ENCODE measurements around the gene UST. TPM values are rescaled to one million over a fixed set of nuclear protein-coding genes. Genes with fewer than 3 reads are reported as not detected.
A peak's percentile ranks its signal among the peaks of the same experiment; 100 is the strongest.
"Not testable (repeated sequence)": the region's sequence is repeated elsewhere in the genome, so short reads cannot be mapped to it uniquely, and the experiment has no call there.

UST gene
- total RNA-seq, 5 donors from 2014 or later (not counting 1 experiment from before 2014, with no cell fraction given): 1.9 to 5.3 (median 3.0) TPM

- no peak overlapping the region for H3K4me3 Mint-ChIP-seq
- H3K9me3 Mint-ChIP-seq: no peaks in the 10 kb centered on the region
- H3K9me3 ChIP-seq: no peaks in the 10 kb centered on the region
- ChIA-PET POLR2A (interaction anchor here in 1 of 2 donors (0.7 kb wide), 2 partner anchors 35 to 391 kb away, joined by 3 read pairs; no protein-coding TSS in a partner anchor), CTCF (no interaction called here)
- H3K36me3 ChIP-seq (ENCODE audit: control insufficient read depth in 2 of 2, extremely low read depth in 1 of 2, insufficient read depth in 1 of 2, low read length in 1 of 2): no peaks in the 10 kb centered on the region
- no peaks in the 10 kb centered on the region for H3K36me3 Mint-ChIP-seq
- DNase-seq (no peak), ATAC-seq (replicated peaks in 1 of 4) (no peak)
- peaks cover 0 to 17% of the 10 kb centered on the region in 2 experiments for H3K27me3 ChIP-seq (replicated peaks in 1 of 2; ENCODE audit: control insufficient read depth in 2 of 2, extremely low read depth in 1 of 2, insufficient read depth in 2 of 2, low read length in 1 of 2)
- no peak overlapping the region for H3K27ac ChIP-seq (ENCODE audit: low read length)
- H3K4me1 ChIP-seq (ENCODE audit: control insufficient read depth in 1 of 2, extremely low read depth in 1 of 2, insufficient read depth in 2 of 2, low read length in 2 of 2): peaks cover 0 to 15% of the 10 kb centered on the region in 2 experiments
- WGBS (ENCODE audit: insufficient coverage): 97% methylated on average over 8 of the region's 13 CpGs
- peaks cover 14 to 22% of the 10 kb centered on the region in 2 donors for H3K27me3 Mint-ChIP-seq
- H3K4me3 ChIP-seq (ENCODE audit: control insufficient read depth in 1 of 2, extremely low read depth in 1 of 2, low read length in 1 of 2): no peak overlapping the region
- H3K27ac Mint-ChIP-seq: no peak overlapping the region
- peaks cover 19 to 36% (median 27%) of the 10 kb centered on the region in 3 donors for H3K4me1 Mint-ChIP-seq
Measured at GRCh38 chr6:148750838-148751792, 4.3 kb downstream of the UST start.

DNA sequence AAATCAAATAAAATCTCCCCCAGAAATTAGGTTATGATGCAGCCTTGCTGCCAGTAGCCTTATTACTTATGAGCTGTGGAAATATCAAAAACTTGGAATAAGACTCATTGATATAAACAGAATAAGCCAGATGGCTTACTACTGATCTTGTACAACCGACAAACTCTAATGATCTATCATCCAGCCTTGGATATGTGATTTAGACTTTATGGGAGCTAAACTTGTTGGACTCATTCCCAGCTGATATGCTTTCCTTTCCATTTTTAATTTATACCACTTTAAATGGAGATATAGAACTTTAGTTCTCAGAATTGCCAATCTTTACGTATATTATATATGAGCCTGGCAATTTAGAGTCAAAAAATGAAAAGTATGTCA, 5.0 kb downstream of the UST start:
- no peaks in the 10 kb centered on the region for H3K36me3 Mint-ChIP-seq
- CTCF ChIA-PET: no interaction called here
- no CpG with 5 or more reads among the region's 2 CpGs for WGBS (ENCODE audit: insufficient coverage)
- H3K27ac Mint-ChIP-seq: no peak overlapping the region
- Histone ChIP-seq H3K4me1 (ENCODE audit: control insufficient read depth in 1 of 2, extremely low read depth in 1 of 2, insufficient read depth in 2 of 2, low read length in 2 of 2) (peaks cover 0 to 11% of the 10 kb centered on the region in 2 experiments), H3K27me3 (replicated peaks in 1 of 2; ENCODE audit: control insufficient read depth in 2 of 2, extremely low read depth in 1 of 2, insufficient read depth in 2 of 2, low read length in 1 of 2) (peaks cover 0 to 11% of the 10 kb centered on the region in 2 experiments), H3K4me3 (ENCODE audit: control insufficient read depth in 1 of 2, extremely low read depth in 1 of 2, low read length in 1 of 2) (no peak overlapping the region), H3K36me3 (ENCODE audit: control insufficient read depth in 2 of 2, extremely low read depth in 1 of 2, insufficient read depth in 1 of 2, low read length in 1 of 2) (no peaks in the 10 kb centered on the region), H3K27ac (ENCODE audit: low read length) (no peak overlapping the region), H3K9me3 (no peaks in the 10 kb centered on the region)
- H3K27me3 Mint-ChIP-seq: peaks cover 11 to 19% of the 10 kb centered on the region in 2 donors
- POLR2A ChIA-PET: interaction anchor here in 1 of 2 donors (0.7 kb wide), 2 partner anchors 34 to 391 kb away, joined by 3 read pairs; no protein-coding TSS in a partner anchor
- no peak overlapping the region for H3K4me3 Mint-ChIP-seq
- ATAC-seq (replicated peaks in 1 of 4) (no peak), DNase-seq (no peak)
- H3K9me3 Mint-ChIP-seq: no peaks in the 10 kb centered on the region
- peaks cover 13 to 35% (median 22%) of the 10 kb centered on the region in 3 donors for H3K4me1 Mint-ChIP-seq

- H3K27me3 ChIP-seq (replicated peaks in 1 of 2; ENCODE audit: control insufficient read depth in 2 of 2, extremely low read depth in 1 of 2, insufficient read depth in 2 of 2, low read length in 1 of 2); H3K36me3 Mint-ChIP-seq; H3K27ac Mint-ChIP-seq; H3K27me3 Mint-ChIP-seq; H3K27ac ChIP-seq (ENCODE audit: low read length); ATAC-seq (replicated peaks in 1 of 4); H3K4me3 Mint-ChIP-seq; H3K9me3 Mint-ChIP-seq; H3K4me3 ChIP-seq (ENCODE audit: control insufficient read depth in 1 of 2, extremely low read depth in 1 of 2, low read length in 1 of 2); DNase-seq; H3K9me3 ChIP-seq; H3K36me3 ChIP-seq (ENCODE audit: control insufficient read depth in 2 of 2, extremely low read depth in 1 of 2, insufficient read depth in 1 of 2, low read length in 1 of 2); CTCF ChIA-PET: not testable (repeated sequence)
- H3K4me1 Mint-ChIP-seq: peaks cover 19 to 43% (median 26%) of the 10 kb centered on the region in 3 donors
- H3K4me1 ChIP-seq (ENCODE audit: control insufficient read depth in 1 of 2, extremely low read depth in 1 of 2, insufficient read depth in 2 of 2, low read length in 2 of 2): peaks cover 16 to 21% of the 10 kb centered on the region in 2 experiments
- WGBS (ENCODE audit: insufficient coverage): no CpG with 5 or more reads among the region's 1 CpG
- POLR2A ChIA-PET: interaction anchor here in 1 of 2 donors (0.5 kb wide), 1 partner anchor 584 kb away, joined by 13 read pairs; no protein-coding TSS in a partner anchor
Measured at GRCh38 chr6:148755379-148755778, 8.5 kb downstream of the UST start.

DNA sequence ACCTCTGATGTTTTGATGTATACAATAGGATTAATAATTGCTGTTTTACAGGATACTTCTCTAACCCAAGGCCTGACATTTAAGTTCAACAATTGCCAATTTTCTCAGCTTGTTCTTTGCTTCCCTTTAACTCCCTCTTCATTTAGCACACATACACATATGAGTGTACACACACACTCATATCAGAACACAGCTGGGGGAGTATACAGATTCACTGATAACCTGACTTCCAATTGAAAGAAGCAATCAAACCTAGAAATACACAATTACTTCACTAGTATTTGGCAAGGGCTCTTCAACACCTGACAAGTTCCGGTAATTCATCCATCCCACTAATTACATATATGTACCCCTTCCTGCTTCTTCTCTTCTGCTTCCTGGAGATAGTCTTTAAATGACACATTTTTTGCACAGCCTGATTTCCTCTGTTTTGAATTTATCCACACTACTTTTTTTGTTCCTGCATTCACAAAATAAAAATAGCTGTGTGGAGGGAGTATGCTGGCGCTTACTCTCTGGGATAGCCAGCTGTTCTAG, 11.2 kb downstream of the UST start:
- peak overlapping the region; percentile 49 to 79 for H3K27ac Mint-ChIP-seq
- ATAC-seq (replicated peaks in 1 of 4): no peak

GRCh38 chr6:148758492-148758891, 11.7 kb downstream of the UST start:
- H3K9me3 ChIP-seq: no peaks in the 10 kb centered on the region
- H3K4me3 Mint-ChIP-seq: peak overlapping the region; percentile 1 to 31 (median 6)
- no peaks in the 10 kb centered on the region for H3K36me3 ChIP-seq (ENCODE audit: control insufficient read depth in 2 of 2, extremely low read depth in 1 of 2, insufficient read depth in 1 of 2, low read length in 1 of 2)
- POLR2A ChIA-PET: interaction anchor here in 1 of 2 donors (0.5 kb wide), 1 partner anchor 10 kb away, joined by 3 read pairs; no protein-coding TSS in a partner anchor
- H3K27ac ChIP-seq (ENCODE audit: low read length): peak overlapping the region; percentile 27
- H3K4me1 ChIP-seq (ENCODE audit: control insufficient read depth in 1 of 2, extremely low read depth in 1 of 2, insufficient read depth in 2 of 2, low read length in 2 of 2): peaks cover 24 to 34% of the 10 kb centered on the region in 2 experiments
- DNase-seq: peak in 23 of 35 experiments; percentile 6 to 70 (median 32)
- peaks cover 0 to 3% of the 10 kb centered on the region in 2 donors for H3K27me3 Mint-ChIP-seq
- CTCF ChIA-PET: interaction anchor here in 1 of 2 donors (0.6 to 1.5 kb wide), 3 partner anchors 14 to 266 kb away, joined by 4 to 5 read pairs (median 5); no protein-coding TSS in a partner anchor
- no peak overlapping the region for H3K4me3 ChIP-seq (ENCODE audit: control insufficient read depth in 1 of 2, extremely low read depth in 1 of 2, low read length in 1 of 2)
- WGBS (ENCODE audit: insufficient coverage): 3% methylated on average over 5 of the region's 6 CpGs
- H3K9me3 Mint-ChIP-seq: no peaks in the 10 kb centered on the region
- H3K27ac Mint-ChIP-seq: peak overlapping the region; percentile 49 to 79
- ATAC-seq (replicated peaks in 1 of 4): peak in 3 of 4 experiments; percentile 24 to 33 (median 31)
- H3K4me1 Mint-ChIP-seq: peaks cover 50 to 68% (median 53%) of the 10 kb centered on the region in 3 donors
- no peaks in the 10 kb centered on the region for H3K36me3 Mint-ChIP-seq
- no peaks in the 10 kb centered on the region for H3K27me3 ChIP-seq (replicated peaks in 1 of 2; ENCODE audit: control insufficient read depth in 2 of 2, extremely low read depth in 1 of 2, insufficient read depth in 2 of 2, low read length in 1 of 2)

More for the DNA sequence above, 11.2 kb downstream of the UST start:
- no peaks in the 10 kb centered on the region for H3K36me3 ChIP-seq (ENCODE audit: control insufficient read depth in 2 of 2, extremely low read depth in 1 of 2, insufficient read depth in 1 of 2, low read length in 1 of 2)
- CTCF ChIA-PET: interaction anchor here in 1 of 2 donors (1.3 to 1.5 kb wide), 2 partner anchors 13 to 23 kb away, joined by 4 to 5 read pairs; no protein-coding TSS in a partner anchor
- whole genome bisulfite sequencing (ENCODE audit: insufficient coverage): 56% methylated on average over 1 of the region's 2 CpGs
- POLR2A ChIA-PET: interaction anchor here (0.5 kb wide), 2 partner anchors 10 to 169 kb away, joined by 3 read pairs; no protein-coding TSS in a partner anchor
- H3K27ac ChIP-seq (ENCODE audit: low read length): peak overlapping the region; percentile 27
- Mint-ChIP-seq H3K4me1 (peaks cover 45 to 63% (median 50%) of the 10 kb centered on the region in 3 donors), H3K27me3 (peaks cover 0 to 3% of the 10 kb centered on the region in 2 donors), H3K9me3 (no peaks in the 10 kb centered on the region), H3K36me3 (no peaks in the 10 kb centered on the region), H3K4me3 (peak overlapping the region; percentile 1 to 31 (median 6))
- no peaks in the 10 kb centered on the region for H3K27me3 ChIP-seq (replicated peaks in 1 of 2; ENCODE audit: control insufficient read depth in 2 of 2, extremely low read depth in 1 of 2, insufficient read depth in 2 of 2, low read length in 1 of 2)
- no peaks in the 10 kb centered on the region for H3K9me3 ChIP-seq
- H3K4me1 ChIP-seq (ENCODE audit: control insufficient read depth in 1 of 2, extremely low read depth in 1 of 2, insufficient read depth in 2 of 2, low read length in 2 of 2): peaks cover 24 to 34% of the 10 kb centered on the region in 2 experiments
- no peak overlapping the region for H3K4me3 ChIP-seq (ENCODE audit: control insufficient read depth in 1 of 2, extremely low read depth in 1 of 2, low read length in 1 of 2)
- DNase-seq: no peak

DNA sequence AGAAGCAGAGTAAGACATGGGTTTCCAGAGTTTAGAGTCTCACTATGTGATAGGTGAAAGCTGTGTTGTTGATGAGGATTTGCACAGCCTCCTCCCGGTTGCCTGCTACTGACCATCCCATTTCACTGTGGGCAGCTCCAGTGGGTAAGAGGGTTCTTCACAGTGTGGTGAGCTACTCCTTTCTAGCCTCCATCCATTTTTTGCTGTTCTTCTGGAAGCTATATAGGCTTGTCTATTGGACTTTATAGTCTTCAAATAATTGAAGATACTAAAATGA, 13.4 kb downstream of the UST start:
- Histone ChIP-seq H3K4me1 (ENCODE audit: control insufficient read depth in 1 of 2, extremely low read depth in 1 of 2, insufficient read depth in 2 of 2, low read length in 2 of 2) (peaks cover 24 to 34% of the 10 kb centered on the region in 2 experiments), H3K4me3 (ENCODE audit: control insufficient read depth in 1 of 2, extremely low read depth in 1 of 2, low read length in 1 of 2) (peak overlapping the region in 1 of 2 donors; percentile 18), H3K27ac (ENCODE audit: low read length) (peak overlapping the region; percentile 95), H3K9me3 (no peaks in the 10 kb centered on the region), H3K36me3 (ENCODE audit: control insufficient read depth in 2 of 2, extremely low read depth in 1 of 2, insufficient read depth in 1 of 2, low read length in 1 of 2) (no peaks in the 10 kb centered on the region), H3K27me3 (replicated peaks in 1 of 2; ENCODE audit: control insufficient read depth in 2 of 2, extremely low read depth in 1 of 2, insufficient read depth in 2 of 2, low read length in 1 of 2) (no peaks in the 10 kb centered on the region)
- DNase-seq (peak in 3 of 35 experiments; percentile 9 to 44 (median 37)), ATAC-seq (replicated peaks in 1 of 4) (peak in 1 of 4 experiments; percentile 15)
- ChIA-PET POLR2A (interaction anchor here in 1 of 2 donors (0.6 to 2.0 kb wide), 2 partner anchors 12 to 723 kb away, joined by 3 to 12 read pairs; no protein-coding TSS in a partner anchor), CTCF (interaction anchor here in 1 of 2 donors (1.0 to 1.9 kb wide), 3 partner anchors 12 to 183 kb away, joined by 3 to 7 read pairs (median 6); no protein-coding TSS in a partner anchor)
- WGBS (ENCODE audit: insufficient coverage): no CpG with 5 or more reads among the region's 1 CpG
- Mint-ChIP-seq H3K4me3 (peak overlapping the region; percentile 74 to 83 (median 79)), H3K27ac (peak overlapping the region; percentile 91 to 94), H3K9me3 (no peaks in the 10 kb centered on the region), H3K36me3 (no peaks in the 10 kb centered on the region), H3K4me1 (peaks cover 50 to 80% (median 53%) of the 10 kb centered on the region in 3 donors), H3K27me3 (no peaks in the 10 kb centered on the region)

All from T-cell (primary cell).